Measurements from ENCODE around the gene EIF1. TPM values are rescaled to one million over a fixed set of nuclear protein-coding genes. Genes with fewer than 3 reads are reported as not detected.

EIF1 gene
- total and polyA plus RNA-seq, 10 donors, result 313 to 897 (median 613) TPM

DNA sequence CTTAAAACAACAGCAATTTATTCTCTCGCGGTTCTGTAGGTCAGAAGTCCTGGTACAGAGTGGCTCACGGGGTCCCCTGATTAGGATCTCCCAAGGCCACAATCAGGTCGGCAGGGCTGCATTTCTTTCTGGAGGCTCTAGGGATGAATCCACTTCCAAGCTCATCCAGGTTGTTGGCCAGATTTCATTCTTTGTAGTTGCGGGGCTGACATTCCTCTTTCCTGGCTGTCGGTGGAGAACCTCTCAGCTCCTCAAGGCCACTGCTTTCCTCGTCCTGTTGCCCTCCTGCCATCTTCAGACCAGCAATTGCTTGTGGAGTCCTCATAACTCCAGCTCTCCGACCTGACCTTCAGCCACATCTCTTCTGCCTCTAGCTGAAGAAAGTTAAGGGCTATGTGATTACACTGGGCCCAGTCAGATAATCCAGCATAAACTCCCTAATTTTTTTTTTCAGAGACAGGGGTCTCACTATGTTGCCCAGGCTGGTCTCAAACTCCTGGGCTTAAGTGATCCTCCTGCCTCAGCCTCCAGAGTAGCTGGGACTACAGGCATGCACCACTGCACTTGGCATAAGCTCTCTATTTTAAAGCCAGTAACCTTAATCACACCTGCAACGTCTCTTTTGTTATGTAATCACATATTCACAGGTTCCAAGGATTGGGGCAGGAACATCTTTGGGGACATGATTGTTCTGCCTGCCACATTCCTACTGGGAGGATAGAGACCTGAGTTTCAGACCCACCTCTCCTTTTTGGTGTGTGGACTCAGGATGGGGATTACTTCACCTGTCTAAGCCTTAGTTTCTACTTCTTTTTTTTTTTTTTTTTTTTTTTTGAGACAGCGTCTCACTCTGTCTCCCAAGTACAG is 19.4 kb downstream of the EIF1 start:
- H3K27ac ChIP-seq, result no peak overlapping the region
- H3K4me1 ChIP-seq, result peaks cover 0 to 14% (median 5%) of the 10 kb centered on the region in 6 donors
- H3K9me3 ChIP-seq, result no peaks in the 10 kb centered on the region
- H3K27me3 ChIP-seq (replicated peaks in 1 of 7), result peaks cover 0 to 28% (median 0%) of the 10 kb centered on the region in 7 donors
- H3K36me3 ChIP-seq, result no peaks in the 10 kb centered on the region
- TF ChIP-seq POLR2A (IDR thresholded peaks at IDR 0.05), result no peak
- intact Hi-C loops (cut with DNase I; ENCODE audit: low total_unique reads), result no loop called here
- DNase-seq, result no peak
- WGBS, 5 donors, result 74 to 83% (median 77%) methylated on average over 10 of the region's 10 CpGs
- no peak overlapping the region for H3K4me3 ChIP-seq

- WGBS, 5 donors, result 36 to 44% (median 42%) methylated on average over 8 of the region's 8 CpGs
- Histone ChIP-seq H3K27me3 (replicated peaks in 1 of 7) (peaks cover 0 to 28% (median 0%) of the 10 kb centered on the region in 7 donors), H3K36me3 (no peaks in the 10 kb centered on the region), H3K27ac (no peak overlapping the region), H3K4me3 (no peak overlapping the region), H3K4me1 (peaks cover 0 to 5% (median 2%) of the 10 kb centered on the region in 6 donors), H3K9me3 (no peaks in the 10 kb centered on the region)
- no peak for DNase-seq
- intact Hi-C loops (cut with DNase I; ENCODE audit: low total_unique reads), result no loop called here
- TF ChIP-seq POLR2AphosphoS5 (IDR thresholded peaks at IDR 0.05) (no peak), POLR2A (IDR thresholded peaks at IDR 0.05) (no peak)
- TF ChIP-seq, protein P1, sequence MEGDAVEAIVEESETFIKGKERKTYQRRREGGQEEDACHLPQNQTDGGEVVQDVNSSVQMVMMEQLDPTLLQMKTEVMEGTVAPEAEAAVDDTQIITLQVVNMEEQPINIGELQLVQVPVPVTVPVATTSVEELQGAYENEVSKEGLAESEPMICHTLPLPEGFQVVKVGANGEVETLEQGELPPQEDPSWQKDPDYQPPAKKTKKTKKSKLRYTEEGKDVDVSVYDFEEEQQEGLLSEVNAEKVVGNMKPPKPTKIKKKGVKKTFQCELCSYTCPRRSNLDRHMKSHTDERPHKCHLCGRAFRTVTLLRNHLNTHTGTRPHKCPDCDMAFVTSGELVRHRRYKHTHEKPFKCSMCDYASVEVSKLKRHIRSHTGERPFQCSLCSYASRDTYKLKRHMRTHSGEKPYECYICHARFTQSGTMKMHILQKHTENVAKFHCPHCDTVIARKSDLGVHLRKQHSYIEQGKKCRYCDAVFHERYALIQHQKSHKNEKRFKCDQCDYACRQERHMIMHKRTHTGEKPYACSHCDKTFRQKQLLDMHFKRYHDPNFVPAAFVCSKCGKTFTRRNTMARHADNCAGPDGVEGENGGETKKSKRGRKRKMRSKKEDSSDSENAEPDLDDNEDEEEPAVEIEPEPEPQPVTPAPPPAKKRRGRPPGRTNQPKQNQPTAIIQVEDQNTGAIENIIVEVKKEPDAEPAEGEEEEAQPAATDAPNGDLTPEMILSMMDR (IDR thresholded peaks at IDR 0.05 in 8 of 11, conservative IDR thresholded peaks at IDR 0.05 in 3 of 11), result no peak
These were observed 21.9 kb downstream of the EIF1 start for GRCh38 chr17:41710472-41711090.

- Histone ChIP-seq H3K27ac (no peak within 1 kb of the TSS), H3K4me3 (no peak within 1 kb of the TSS), H3K27me3 (replicated peaks in 1 of 7) (peaks cover 0 to 28% (median 0%) of the 10 kb centered on the region in 7 donors), H3K9me3 (no peaks in the 10 kb centered on the region), H3K36me3 (no peaks in the 10 kb centered on the region), H3K4me1 (no peaks in the 10 kb centered on the region)
- WGBS, 5 donors, result 76 to 91% (median 89%) methylated on average over 12 of the region's 12 CpGs
- intact Hi-C loops (cut with DNase I; ENCODE audit: low total_unique reads), result no loop called here
- TF ChIP-seq, protein P1 (IDR thresholded peaks at IDR 0.05 in 8 of 11, conservative IDR thresholded peaks at IDR 0.05 in 3 of 11), result no peak
- TF ChIP-seq POLR2A (IDR thresholded peaks at IDR 0.05) (no peak), POLR2AphosphoS5 (IDR thresholded peaks at IDR 0.05) (no peak)
- no peak for DNase-seq
These were observed 23.1 kb downstream of the EIF1 start, which contains the start of gene GAST for GRCh38 chr17:41711669-41712400. Gene GAST, plus strand, starts transcription at chr17:41712331. Its CDS starts 3,106 bp downstream, at chr17:41715437.

DNA sequence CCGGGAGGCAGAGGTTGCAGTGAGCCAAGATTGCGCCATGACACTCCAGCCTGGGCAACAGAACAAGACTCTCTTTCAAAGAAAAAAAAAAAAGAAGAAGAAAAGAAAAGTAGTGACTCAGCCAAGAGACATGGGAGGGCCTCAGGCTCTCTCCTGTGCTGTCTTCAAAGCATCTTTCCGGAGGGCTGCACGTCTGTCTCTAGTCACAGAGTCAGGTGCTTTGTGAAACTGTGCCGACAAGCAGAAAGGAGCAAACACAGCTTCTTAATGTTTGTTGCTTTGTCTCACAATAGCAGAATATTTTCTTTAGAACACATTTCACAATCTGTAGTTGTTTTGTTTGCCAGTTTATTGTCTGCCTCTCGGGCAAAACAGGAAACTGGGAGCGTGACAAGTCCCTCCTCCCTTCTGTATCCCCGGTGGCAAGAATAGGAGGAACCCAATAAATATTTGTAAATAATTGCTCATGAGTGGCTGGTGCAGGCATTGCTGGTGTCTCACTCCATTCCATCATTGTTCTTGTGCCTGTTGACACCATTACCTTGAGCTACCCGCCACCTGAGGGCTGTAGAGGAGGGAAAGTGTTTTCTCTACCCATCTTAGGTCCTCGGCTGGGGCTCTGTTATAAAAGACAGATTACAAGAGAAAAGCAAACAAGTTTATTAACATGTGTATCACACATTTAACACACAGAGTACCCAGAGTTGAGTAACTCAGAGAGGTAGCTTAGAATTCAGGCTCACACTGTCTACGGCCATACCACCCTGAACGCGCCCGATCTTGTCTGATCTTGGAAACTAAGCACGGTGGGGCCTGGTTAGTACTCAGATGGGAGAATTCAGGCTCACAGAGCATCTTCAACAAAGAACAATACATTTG is 29.0 kb downstream of the EIF1 start:
- no peak for DNase-seq
- peak overlapping the region in 4 of 8 donors; percentile 0 to 24 (median 14) for H3K27ac ChIP-seq
- no peaks in the 10 kb centered on the region for H3K36me3 ChIP-seq
- H3K4me1 ChIP-seq, result peaks cover 0 to 13% (median 5%) of the 10 kb centered on the region in 6 donors
- intact Hi-C loops (cut with DNase I; ENCODE audit: low total_unique reads), result no loop called here
- TF ChIP-seq, protein P1 (IDR thresholded peaks at IDR 0.05 in 8 of 11, conservative IDR thresholded peaks at IDR 0.05 in 3 of 11), result no peak
- no peak for TF ChIP-seq POLR2AphosphoS5 (IDR thresholded peaks at IDR 0.05)
- TF ChIP-seq POLR2A (IDR thresholded peaks at IDR 0.05), result no peak
- 61 to 65% (median 63%) methylated on average over 15 of the region's 15 CpGs for WGBS, 5 donors
- H3K9me3 ChIP-seq, result no peaks in the 10 kb centered on the region
- no peak overlapping the region for H3K4me3 ChIP-seq
- H3K27me3 ChIP-seq (replicated peaks in 1 of 7), result peaks cover 0 to 5% (median 0%) of the 10 kb centered on the region in 7 donors
